MM.1S (cell line): ENCODE results near the gene ARHGEF6.

Experiments used
- CTCF ChIP-seq: fragments of 300-600 bp; sonication (generic); IDR thresholded peaks from 2 replicates; pipeline ENCODE4 v1.5.1; 2016; ENCODE audit warnings: antibody characterized with exemption, low read length, mixed read lengths
- EZH2 ChIP-seq: fragments of 300-600 bp; sonication (generic); optimal IDR thresholded peaks from 2 replicates; pipeline ENCODE3; 2017; ENCODE audit warnings: low read depth, mild to moderate bottlenecking, antibody characterized with exemption, low read length, mixed read lengths
- EZH2phosphoT487 ChIP-seq: fragments of 300-600 bp; sonication (generic); IDR thresholded peaks from 2 replicates; pipeline ENCODE4 v1.6.1; 2018; ENCODE audit warnings: antibody characterized with exemption, low read length

- TF ChIP-seq CTCF (no peak), EZH2phosphoT487 (no peak), EZH2 (no peak)
Measured at GRCh38 chrX:136810493-136810892, 29.8 kb upstream of the ARHGEF6 start.
